ENCODE measurements around the gene SRC.

Gene SRC

DNA sequence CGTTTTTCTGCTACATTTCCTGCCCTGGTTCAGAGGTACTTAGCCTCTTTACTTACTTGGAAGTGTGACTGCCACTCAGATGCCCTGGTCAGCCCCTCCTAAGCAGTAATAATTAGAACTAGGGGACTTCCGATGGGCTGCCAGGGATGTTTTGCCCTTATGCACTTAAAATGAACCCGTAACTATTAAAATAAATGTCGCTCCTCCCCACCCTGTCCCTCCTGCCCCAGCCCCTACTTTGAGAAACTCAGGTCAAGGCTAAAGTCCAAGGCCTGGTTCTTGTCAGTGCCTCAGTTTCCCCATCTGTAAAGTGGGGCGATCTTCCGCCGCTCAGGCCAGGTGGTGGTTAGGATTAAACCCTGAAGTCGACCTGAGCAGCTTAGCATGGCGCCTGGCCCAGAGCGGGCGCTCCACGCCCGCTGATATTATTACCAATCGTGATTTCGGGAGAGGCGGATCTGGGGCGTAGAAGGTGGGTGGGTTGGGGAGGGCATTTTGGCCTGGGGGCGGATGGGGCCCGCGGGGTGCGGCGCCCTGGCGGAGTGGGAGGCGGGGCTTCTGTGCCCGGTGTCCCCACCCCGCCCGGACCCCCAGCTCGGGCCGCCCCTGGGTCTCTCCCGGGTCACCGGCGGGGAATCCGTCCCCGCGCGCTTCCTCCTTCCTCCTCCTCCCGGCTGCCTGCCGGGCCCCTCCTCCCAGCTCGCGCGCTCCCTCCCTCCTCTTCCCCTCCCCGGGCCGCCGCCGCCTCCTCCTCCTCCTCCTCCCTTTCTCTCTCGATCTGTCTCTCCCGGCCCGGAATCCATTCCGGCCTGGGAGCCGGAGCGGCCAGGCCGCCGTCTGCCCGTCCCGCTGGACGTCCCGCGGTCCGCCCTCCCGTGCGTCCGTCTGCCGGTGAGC is at the start of gene SRC:
TSS of gene SRC (plus strand) at position 802 of the 897 bp plus-strand sequence. CDS start 38,014 bp downstream, outside the sequence.
- peak; percentile 83 for DNase-seq

DNA sequence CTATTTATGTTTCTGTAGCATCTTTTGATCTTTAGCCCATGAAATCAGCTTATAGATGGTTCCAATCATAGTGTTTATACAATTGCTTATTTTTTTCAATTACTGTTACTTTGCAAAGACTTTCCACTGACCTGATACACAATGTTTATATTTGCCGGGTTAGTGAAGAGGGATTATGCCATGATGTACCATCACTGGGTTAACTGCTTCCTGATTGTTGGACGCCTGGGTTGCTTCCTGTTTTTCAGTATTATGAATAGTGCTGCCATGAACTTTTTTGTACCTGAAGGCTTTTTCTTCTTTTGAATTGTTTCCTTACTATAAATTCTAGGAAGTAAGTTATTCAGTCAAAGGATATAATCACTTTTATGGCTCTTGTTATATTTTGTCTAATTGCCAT is 49.6 kb upstream of the SRC start:
- DNase-seq: no peak

DNA sequence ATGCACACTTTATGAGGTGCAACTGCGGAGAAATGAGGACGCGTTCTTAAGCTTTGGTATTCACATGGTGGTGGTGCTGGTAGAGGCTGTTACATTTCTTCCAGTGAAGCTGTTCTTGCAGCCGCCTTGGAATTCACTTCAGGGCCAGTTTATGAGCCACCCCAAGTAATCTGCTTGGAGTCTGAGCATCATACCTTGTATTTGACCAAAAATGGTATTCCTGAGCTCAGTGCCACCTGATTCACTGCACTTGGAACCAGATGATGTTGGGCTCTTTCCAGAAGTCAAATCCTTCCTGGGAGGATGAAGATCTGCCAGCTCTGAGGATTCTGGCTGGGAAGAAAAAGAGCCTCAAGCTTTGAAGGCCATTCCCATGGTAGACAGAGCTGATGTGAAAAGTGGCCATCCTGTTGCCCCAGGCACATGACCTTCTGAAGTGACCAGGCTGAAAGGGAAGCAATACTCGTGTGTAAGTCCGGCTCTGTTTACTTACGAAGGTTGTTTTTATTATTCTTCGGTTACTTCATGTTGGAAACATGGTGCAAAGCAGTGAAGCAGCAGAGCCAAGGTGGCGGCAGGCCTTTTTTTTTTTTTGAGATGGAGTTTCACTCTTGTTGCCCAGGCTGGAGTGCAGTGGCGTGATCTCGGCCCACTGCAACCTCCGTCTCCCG is 48.7 kb upstream of the SRC start:
- no peak for DNase-seq

DNA sequence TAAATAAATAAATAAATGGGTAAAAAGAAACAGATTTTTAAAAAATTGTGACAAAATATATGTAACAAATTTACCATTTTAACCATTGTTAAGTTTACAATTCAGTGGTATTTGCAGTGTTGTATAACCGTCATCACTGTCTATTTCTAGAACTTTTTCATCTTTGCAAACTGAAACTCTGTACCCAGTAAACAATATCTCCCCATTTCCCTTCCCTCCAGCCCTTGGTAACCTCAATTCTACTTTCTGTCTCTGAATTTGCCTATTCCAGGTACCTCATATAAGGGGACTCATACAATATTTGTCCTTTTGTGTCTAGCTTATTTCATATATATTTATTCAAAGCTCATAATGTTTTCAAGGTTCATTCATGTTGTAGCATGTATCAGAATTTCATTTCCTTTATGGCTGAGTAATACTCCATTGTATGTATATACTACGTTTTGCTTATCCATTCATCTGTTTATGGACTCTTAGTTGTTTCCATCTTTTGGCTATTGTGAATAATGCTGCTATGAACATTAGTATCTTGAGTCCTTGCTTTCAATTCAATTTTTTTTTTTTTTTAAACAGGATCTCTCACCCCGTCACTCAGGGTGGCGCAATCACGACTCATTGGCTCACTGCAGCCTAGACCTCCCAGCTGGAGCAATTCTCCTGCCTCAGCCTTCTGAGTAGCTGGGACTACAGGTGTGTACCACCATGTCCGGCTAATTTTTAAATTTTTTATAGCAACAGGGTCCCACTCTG is 47.6 kb upstream of the SRC start:
- DNase-seq: no peak

DNA sequence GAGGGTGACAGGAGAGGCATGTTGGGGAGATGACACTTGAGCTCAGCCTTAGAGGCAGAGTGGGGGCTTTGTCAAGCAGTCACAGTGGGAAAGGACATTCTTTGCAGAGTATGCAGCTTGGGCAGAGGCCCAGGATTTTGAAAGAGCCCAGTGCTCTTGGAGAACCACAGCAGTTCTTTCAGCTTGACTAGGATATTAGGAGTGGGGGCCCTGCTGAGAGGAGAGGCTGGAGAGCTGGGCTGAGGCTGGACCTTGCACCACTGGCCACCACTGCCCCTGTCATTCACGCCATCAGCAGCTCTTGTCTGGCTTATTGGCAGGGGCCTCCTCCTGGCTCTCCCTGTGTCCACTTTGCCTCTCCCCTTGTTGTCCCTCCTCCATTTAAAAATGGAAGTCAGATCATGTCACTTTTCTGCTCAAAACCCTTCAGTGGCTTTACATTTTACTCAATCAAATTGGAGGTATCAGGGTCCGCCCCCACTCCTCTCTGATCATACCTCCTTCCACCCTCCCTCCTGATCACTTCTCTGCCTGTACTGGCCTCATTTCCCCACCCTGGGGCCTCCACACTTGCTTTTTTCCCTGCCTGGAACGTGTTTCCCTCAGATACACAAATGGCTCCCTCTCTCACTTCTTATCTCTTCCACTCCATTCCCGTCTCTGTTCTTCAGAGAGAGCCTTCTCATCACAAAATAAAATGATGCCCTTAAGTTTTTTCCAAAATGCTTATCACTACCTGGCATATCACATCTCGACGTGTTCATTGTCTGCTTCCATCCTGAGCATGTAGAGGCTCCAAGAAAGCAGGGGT is 46.0 kb upstream of the SRC start:
- no peak for DNase-seq

DNA sequence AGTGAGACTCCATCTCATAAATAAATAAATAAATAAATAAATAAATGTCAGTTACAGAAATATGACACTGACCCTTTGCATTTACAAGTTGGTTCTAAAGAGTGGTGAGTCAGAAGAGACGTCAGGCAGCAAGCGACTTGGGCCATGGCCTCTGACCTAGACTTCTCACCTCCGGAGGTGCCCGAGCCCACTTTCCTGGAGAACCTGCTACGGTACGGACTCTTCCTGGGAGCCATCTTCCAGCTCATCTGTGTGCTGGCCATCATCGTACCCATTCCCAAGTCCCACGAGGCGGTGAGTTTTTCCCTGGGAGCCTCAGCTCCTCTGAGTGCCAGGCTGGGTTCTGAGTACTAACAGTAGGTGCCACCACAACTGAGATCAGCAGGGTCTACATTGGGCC is 44.8 kb upstream of the SRC start:
- no peak for DNase-seq

DNA sequence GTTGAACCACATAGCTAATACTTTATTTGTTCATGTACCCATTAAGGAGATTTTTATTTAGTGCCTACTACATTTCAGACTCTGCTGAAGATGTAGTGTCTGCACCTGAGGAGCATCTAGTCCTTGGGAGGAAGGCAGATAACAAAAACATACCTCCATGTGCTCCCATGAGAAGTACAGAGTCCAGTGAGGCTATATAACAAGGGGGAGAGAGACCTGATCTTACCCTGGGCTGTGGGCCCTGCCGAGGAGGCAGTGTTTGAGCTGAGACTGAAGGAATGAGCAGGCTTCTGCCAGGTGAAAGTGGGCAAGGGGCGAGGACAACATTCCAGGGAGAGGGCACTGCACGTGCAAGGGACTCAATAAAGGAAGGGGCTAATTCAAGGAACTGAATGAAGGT is 44.4 kb upstream of the SRC start:
- DNase-seq: no peak

DNA sequence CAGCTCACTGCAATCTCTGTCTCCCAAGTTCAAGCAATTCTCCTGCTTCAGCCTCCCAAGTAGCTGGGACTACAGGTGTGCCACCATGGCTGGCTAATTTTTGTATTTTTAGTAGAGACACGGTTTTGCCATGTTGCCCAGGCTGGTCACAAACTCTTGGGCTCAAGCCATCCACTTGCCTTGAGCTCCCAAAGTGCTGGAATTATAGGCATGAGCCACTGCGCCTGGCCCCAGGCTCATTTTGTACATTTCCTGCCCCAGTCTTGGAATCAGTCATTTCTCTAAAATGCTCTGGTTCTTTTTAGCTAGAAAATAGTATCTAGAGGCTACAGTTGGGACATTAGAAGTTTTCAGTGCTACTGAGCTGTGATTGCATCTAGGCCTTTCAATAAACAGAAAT is 43.0 kb upstream of the SRC start:
- DNase-seq: no peak

DNA sequence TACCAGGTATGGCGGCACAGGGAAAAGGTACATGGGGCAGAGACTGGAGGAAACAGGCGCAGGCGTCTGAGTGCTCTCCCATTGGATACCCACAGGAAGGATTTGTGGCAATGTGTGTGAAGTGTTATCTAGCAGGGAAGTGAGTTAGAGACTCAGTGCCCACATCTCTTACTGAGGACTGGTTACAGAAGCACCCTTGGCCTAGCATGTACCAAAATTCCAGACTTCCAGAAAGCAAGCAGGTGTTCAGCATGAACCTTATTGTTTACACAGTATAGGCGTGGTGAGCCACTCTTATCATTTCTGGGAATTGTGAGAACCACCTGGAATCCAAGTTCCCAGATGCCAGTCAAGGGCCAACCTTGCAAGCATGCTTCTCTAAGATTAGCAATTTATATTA is 42.3 kb upstream of the SRC start:
- no peak for DNase-seq

DNA sequence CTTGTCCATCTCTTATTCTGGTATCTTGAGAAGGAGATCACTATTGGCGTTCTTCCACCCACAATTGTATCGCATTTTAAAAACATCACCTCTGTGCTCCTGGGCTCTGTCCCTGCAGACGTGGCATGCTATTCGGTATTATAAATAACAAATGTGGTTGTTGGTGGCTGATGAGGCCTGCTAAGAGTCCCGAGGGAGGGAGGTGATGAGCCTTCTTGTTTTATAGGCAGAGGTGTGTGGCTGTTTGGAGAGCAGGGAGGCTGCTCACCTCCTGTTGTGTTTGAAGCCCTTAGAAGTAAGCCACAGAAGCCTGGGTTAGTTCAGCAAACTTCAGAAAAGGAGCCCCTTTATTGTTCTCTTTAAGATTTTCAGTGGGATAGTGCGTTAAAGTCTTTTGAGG is 40.9 kb upstream of the SRC start:
- DNase-seq: no peak

DNA sequence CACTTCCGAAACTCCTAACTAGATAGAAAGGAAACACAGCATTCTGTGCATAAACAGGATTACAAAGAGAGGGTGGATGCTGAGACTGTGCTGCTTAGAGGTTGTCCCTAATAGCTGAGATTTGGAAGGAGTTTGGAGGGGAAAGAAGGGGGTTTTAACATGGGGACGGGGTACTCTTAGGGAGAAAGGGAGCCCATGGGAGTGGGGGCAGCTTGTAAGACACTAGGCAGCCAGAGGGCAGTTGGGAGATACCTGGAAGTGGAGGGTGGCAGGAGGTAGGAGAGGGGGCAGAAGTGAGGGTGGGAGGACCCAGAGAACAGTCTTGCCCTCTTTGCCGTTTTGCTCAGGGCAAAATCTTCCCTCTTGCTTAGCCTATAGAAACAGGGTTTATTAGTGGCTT is 40.1 kb upstream of the SRC start:
- DNase-seq: no peak

DNA sequence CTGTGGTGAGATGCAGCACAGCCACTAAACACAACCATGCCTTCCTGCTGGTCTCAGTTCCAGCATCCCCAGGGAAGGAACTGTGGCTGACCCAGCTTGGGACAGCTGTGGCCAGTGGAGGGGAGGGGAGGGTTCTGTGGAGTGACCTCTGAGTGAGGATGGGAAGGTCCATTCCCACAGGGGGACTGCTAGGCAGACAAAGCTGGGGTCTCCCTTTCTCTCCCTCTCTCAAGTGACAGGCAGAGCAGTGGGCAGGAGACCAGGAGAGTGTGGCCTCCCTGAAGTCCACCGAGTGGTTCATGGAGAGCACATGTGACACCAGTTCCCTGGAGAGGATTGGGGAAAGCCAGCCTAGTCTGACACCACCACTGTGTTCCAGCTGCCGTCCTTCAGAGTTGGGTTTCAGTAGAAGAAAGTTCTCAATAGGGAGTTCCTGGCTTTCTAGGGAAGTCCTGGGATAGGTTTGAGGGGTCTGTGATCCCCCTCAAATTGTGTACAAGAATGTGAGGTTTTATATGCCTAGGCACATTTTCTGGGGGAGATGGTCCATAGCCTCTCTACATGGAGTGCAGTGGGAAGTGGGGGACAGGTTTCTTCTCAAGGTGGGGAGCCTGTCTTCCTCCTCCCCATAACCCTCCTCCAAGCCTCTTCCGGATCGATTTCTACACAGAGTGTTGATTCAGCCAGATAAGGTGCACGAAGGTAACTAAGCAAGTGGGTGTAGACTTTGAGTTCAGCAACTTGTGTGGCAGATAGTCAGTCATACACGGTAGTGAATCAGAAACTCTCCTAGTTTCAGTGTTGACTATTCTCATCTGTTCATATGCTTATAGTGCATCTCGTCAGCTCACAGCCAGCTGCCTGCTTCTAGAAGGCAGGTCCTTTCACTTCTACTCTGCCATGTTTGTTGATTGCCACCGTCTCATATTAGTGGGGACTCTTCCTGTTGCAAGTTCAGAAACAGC is 37.6 kb upstream of the SRC start:
- DNase-seq: peak; percentile 58

DNA sequence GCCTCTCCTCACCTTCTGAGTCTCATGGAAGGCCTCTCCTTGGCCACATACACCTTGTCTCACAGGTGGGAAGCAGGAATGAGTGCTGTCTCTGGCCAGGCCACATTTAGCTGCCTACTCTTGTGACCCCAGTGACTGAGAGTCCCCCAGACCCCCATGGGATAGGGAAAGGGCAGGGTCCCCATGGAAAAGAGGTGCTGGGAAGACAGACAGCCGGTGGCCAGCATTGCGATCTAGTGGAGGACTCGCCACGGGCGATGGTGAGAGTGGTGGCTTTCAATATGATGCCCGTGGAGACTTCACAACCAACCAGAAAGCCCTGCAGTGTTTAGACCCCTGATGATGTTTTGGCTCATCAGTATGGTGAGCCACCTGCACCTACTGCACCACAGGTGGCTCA is 36.6 kb upstream of the SRC start:
- DNase-seq: no peak

DNA sequence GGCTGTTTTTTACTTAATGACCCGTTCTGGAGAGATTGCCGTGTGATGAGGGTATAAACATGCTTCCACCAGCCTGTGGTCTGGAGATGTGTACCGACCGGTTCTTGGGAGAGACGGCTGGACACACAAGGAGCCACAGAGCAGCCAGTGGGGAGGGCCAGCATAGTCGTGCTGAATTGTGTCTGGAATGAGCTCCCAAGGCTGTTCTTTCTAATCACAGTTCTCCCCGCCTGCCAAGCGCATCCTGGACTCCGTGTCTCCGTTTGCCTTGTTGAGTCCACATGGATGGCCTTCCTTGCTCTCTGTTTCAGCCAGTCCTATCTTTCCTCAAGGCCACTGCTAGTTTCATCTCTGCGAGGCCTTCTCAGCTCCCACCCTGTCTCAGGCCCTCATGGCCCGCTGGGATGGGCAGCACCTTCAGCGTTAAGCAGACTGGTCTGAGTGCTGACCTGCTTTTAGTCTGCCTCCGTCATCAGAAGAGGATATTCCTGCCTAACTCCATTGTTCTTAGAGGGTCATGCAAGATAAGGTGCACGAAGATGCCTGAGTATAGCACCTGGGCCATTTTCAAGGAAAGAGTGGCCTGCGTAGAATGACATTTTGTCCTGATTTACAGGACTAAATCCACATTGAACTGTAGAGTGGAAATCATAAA is 35.9 kb upstream of the SRC start:
- DNase-seq: peak; percentile 46

DNA sequence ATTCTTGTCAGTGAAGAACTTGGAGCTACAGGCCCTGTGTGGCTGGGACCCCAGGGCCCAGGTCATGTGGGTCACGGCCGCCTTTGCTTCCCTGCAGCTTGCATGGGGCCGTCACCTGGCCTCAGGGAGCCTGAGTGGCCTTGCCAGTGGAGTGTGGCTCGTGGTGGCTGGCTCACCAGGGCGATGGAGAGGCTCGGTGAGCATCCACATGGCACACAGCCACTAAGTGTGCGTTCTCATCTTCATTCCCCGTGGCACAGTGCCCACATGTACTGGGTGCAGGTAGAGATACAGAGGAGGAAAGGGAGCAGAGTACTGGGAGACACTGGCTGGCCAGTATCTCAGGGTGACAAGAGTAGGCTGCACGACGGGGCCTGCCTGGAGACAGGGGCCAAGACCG is 35.0 kb upstream of the SRC start:
- DNase-seq: no peak

DNA sequence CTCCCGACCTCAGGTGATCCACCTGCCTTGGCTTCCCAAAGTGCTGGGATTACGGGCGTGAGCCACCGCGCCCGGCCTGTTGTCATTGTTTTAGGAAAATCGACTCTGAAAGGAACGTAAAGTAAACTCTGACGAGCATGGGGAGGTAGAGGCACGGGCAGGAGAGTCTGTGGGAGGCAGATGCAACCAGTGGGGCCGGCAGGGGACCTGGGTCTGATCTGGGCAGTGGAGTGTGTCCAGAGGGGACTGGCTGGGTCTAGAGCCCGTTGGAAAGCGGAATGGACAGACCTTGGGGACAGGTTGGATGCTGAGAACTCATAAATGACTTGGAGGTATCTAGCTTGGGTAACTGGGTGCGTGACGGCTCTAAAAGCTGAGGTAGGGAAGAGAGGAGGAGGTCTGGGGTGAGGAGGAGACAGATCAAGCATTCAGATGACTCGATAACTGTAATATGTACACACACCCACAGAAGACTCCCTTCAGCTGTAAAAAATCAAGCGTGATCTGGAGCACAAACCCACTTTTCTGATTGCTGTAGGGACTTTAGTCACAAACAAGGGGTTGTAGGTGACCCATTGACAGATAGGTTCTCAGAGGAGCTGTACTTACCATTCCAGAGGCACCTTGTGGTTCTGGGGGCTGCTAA is 34.1 kb upstream of the SRC start:
- DNase-seq: no peak

DNA sequence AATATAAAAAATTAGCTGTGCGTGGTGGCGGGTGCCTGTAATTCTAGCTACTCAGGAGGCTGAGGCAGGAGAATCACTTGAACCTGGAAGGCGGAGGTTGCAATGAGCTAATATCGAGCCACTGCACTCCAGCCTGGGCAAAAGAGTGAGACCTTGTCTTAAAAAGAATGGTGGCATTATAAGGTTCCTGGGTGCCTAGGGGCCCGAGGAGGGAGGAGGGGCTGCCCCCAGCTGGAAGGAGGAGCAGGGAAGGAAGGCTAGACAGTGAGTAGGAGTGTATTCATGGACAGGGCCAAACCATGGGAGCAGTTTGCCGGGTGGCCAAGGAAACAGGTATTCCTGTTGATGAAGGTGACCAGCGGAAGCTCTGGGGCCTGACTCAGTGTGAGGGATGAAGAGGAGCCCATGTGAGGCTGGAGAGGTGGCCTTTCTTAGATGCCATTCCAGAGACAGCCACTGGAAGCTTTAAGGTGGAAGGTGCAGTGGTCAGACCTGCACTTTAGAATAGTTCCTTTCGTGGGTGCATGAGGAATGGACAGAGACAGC is 32.3 kb upstream of the SRC start:
- DNase-seq: no peak

DNA sequence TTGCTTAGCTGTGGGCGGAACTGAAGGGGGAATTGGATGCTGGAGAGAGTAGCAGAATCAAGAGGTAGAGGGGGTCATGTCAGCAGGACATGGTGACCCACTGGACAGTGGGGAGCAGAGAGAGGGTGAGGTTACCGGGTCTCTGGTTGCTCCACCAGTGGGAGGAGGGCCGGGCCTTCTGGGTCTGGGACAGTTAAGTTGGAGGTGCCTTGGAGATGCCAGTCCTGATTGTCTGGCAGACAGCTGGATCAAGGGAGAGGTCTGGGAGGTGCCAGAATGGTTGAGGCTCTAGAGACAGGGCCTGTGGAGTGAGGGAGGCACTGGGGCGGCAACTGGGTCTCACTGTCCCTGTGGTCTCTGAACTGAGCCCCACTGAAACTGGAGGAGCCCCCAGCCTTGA is 31.8 kb upstream of the SRC start:
- no peak for DNase-seq

DNA sequence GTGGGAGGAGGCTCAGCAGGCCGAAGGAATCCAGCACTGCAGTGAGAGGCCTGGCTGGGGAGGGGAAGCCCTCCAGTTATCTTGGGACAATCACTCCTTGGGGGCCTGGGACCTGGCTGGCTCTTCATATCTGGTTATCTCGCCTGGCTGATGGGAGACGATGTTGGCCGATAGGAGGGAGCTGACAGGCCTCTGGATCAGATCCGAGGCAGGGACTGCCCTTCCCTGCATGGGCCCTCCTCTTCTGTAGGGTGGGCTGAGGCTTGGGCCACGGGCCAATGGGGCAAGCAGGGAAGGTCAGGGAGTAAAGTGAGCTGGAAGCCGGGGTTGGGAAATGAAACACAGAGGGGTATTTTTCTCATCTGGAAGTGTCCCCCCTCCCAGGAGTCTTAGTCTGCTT is 31.3 kb upstream of the SRC start:
- DNase-seq: peak; percentile 48

DNA sequence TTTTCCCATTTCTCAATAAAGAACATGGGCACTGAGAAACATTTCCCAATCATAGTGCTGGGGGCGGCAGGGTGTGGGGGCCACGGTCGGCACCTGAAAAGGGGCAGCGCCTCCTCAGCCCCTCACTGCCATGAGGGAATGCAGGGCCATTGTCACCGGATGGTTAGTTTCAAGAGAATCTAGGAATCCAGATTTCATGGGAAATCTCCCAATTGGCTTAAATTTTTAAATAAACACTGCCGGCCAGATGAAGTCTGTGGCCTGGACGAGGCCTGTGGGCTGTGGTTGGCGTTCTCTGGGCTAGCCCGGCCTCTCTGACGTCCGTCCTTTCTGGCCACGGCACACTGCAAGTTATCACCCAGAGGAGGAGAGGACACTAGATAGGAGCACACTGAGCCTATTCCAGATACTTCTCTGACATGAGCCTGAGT is 30.9 kb upstream of the SRC start:
- peak; percentile 75 for DNase-seq
